ENCODE results near the gene MIER1.

MIER1 gene

DNA sequence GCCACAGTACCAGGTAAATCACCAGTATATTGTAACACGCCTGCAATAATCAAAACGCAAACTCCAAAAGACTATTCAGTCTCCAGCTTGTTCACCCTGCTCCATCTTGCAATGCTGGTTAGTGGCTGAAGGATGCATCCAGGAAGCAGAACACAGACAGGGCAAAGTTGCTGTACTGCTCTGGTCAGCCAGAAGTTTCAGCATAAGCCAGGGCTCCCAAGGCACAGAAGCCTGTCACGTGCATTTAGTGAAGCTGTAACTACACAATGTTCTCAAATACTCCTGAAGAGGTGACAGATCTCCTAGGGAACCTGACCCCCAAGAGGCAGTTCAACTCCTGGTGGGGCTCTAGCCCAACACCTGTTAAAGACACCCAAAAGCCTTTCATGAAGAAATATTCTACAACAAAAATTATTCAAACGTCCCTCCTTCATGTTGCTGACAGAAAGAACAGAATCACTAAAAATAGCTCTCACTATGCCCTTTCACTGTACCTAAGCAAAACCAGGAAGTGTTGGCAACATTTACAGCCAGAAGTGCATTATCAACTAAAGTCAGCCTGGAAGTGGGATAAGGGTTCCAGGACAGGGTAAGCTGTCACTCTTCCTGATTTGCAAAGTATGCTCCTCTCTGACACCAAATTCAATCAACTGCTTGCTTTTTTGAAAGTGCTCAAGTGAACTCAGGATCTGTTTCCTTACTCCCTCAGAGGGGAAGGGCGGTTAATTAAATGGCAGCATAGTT, 77.1 kb downstream of the MIER1 start:
- DNase-seq, result no peak

GRCh38 chr1:67004176-67004575, 79.4 kb downstream of the MIER1 start:
- DNase-seq, result no peak

DNA sequence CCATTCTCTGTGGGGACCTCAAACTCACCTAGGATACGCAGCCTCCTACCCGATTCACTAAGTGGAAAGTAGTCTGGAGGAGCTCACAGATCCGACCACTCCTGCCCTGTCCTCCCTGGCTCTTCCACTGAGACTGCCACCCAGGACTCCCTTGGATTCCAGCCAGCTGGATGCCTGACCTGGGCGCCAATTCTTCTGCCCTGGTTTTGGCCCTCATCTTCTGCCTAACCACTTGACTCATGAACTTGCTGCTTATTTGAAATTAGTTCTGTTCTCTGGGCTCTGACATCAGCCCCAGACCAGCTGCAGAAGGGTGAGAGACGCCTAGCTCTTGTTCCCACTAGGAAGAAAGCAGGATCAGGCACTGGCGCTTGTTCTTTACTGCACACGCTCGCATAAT, 80.3 kb downstream of the MIER1 start:
- DNase-seq, result no peak

DNA sequence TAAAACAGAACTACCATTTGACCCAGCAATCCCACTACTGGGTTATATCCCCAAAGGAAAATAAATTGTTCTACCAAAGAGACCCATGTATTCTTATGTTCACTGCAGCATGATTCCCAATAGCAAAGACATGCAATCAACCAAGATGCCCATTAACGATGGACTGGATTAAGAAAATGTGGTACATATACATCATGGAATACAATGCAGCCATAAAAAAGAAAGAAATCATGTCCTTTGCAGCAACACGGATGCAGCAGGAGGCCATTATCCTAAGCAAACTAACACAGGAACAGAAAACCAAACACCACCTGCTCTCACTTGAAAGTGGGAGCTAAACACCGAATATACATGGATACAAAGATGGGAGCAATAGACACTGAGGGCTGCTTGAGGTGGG, 85.0 kb downstream of the MIER1 start:
- DNase-seq, result no peak

GRCh38 chr1:67013573-67013972, 88.8 kb downstream of the MIER1 start:
- DNase-seq, result no peak

DNA sequence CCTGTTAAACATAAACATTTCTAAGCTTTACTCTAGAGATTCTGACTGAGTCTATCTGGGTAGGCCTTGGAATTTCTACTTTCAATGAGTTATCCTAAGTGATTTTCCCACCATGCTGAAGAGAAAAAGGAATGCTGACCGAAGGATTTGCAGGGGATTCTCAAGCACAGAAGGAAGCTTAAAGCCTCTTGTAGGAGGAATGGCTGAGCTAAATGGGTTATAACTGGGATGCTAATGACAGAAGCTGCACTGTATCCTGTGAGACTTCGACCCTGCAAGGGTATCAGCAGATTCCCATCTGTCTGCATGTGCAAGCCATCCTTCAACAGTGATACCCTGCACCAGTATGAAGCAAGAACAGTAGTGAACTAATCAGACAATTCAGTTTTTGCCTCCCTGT, 93.8 kb downstream of the MIER1 start:
- DNase-seq, result no peak

DNA sequence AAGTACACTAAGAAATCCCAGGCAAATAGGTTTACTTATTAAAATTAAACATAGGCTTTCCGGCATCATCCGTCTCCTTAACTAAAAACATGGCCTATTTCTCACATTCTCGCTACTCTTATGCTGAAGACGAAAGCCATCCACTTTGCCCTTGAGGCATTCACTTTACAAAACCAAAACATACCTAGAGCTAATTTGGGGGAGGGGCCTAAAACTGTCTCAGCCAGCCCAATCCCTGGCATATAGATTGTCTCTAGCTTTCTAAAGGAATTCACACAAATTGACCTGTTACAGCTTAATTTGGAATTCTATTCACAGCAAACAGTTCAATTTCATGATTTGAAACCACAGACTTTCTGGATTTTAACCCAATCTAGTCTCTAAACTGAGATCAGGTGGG, 94.3 kb downstream of the MIER1 start:
- DNase-seq, result no peak

DNA sequence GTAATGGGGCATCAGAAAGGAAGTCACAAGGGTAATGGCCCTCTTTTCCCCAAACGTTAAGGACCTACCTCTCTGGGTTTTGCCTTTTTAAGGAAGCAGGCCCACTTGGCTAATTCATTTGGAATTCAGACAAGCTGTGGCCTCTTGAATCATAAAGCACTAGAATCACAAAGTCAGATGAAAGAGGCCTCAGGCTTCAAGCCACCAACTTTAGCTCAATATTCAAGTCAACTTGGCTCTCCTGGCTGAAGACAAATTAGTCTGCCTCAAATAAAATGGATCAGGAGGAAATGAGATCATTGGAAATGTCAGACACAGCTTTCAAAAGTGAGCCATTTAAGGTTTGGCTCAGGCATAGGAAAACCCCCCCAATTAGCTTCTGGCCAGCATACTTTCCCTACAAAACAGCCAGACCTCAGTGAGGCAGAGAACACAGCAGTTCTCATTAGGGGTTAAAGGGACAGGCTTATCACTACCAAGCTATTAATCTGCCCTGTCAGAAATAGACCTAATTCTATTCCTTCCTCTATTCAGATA, 94.9 kb downstream of the MIER1 start:
- no peak for DNase-seq

DNA sequence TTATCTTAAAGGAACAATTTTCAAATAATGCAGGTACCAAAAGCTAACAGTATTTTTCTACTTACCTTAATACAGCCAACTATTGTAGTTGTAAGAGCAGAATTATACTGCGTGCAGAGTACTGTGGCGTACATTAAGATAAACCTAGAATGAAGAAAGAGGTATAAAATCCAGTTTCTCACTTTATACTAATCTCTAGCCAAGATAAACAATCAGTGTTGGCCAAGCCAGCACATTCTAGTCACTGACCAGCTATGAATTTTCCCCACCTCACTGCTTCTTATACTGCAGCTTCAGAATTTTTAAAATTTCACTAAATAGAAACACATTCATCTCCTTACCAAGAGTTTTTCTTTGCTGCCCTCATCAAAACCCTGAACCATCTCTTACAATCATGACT, 95.5 kb downstream of the MIER1 start:
- no peak for DNase-seq

GRCh38 chr1:67020765-67021164, 96.0 kb downstream of the MIER1 start:
- no peak for DNase-seq

GRCh38 chr1:67029472-67029871, 104.7 kb downstream of the MIER1 start:
- DNase-seq, result no peak

DNA sequence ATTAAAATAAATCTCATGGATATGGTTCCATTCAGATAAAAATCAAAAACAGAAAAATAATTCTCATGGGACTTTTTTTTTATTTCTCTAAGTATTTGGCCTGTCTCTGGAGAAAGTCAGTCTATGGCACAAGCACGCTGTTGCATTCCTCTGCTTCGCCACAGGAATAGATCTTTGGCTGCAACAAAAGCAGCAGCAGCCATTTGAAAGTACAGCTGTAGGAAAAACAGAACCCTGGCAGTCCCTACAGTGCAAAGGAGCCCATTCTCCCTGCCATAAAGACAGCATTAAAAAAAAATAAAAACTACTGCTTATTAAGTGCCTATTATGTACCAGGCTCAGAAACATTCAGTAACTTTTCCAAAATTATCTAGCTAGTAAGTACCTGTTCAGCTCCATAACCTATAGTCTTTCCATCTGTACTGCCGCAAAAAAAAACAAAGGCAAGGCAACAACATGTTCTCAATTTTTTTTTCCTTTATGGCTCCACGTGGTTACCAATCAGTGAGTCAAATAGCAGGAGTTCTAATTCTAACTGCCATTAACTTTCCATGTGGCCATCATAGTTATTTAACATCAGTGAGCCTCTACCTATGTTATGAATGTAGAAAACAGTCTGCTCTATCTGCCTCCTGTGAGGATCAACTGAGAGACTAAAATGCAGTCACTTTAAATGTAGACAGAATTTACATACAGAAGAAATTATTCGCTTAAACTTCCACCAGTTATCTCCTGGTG, 106.5 kb downstream of the MIER1 start:
- no peak for DNase-seq

- no peak for DNase-seq
These were observed 107.1 kb downstream of the MIER1 start for GRCh38 chr1:67031859-67032247.
